GM18498 (cell line): Measurements from ENCODE around the gene PRKD1.
"Not testable (repeated sequence)": the region's sequence is repeated elsewhere in the genome, so short reads cannot be mapped to it uniquely, and the experiment has no call there.

Source experiments
- ATAC-seq: cut with Tn5 transposase; IDR thresholded peaks from one replicate; pipeline ENCODE4 v1.9.1; 2021; ENCODE audit warnings: mild to moderate bottlenecking, moderate library complexity; ENCODE audit not compliant: unreplicated experiment

Gene PRKD1

GRCh38 chr14:29800961-29801360 is 126.7 kb downstream of the PRKD1 start:
- ATAC-seq, result no peak

- ATAC-seq, result peak; percentile 94
Observed at GRCh38 chr14:29799464-29800095, 128.1 kb downstream of the PRKD1 start.

GRCh38 chr14:29798811-29799210 is 128.8 kb downstream of the PRKD1 start:
- ATAC-seq, result no peak

GRCh38 chr14:29798108-29798663 is 129.5 kb downstream of the PRKD1 start:
- ATAC-seq, result no peak

- no peak for ATAC-seq
Observed at GRCh38 chr14:29796853-29797252, 130.8 kb downstream of the PRKD1 start.

- ATAC-seq, result no peak
Observed at GRCh38 chr14:29789475-29789874, 138.2 kb downstream of the PRKD1 start.

- no peak for ATAC-seq
Observed at GRCh38 chr14:29788093-29788492, 139.6 kb downstream of the PRKD1 start.

GRCh38 chr14:29783556-29783955 is 144.1 kb downstream of the PRKD1 start:
- ATAC-seq, result no peak

GRCh38 chr14:29782041-29782440 is 145.6 kb downstream of the PRKD1 start:
- no peak for ATAC-seq

GRCh38 chr14:29777142-29777541 is 150.5 kb downstream of the PRKD1 start:
- ATAC-seq, result not testable (repeated sequence)

GRCh38 chr14:29773990-29774389 is 153.7 kb downstream of the PRKD1 start:
- ATAC-seq, result no peak

- ATAC-seq, result no peak
Observed at GRCh38 chr14:29763342-29763858, 164.2 kb downstream of the PRKD1 start.

- peak; percentile 94 for ATAC-seq
Observed at GRCh38 chr14:29759521-29760340, 167.9 kb downstream of the PRKD1 start.

- ATAC-seq, result no peak
Observed at GRCh38 chr14:29757711-29758233, 169.9 kb downstream of the PRKD1 start.

GRCh38 chr14:29757188-29757680 is 170.4 kb downstream of the PRKD1 start:
- ATAC-seq, result no peak

- ATAC-seq, result no peak
Observed at GRCh38 chr14:29756019-29756385, 171.6 kb downstream of the PRKD1 start.

- ATAC-seq, result no peak
Observed at GRCh38 chr14:29755311-29756018, 172.2 kb downstream of the PRKD1 start.

GRCh38 chr14:29754134-29754533 is 173.5 kb downstream of the PRKD1 start:
- ATAC-seq, result no peak

- no peak for ATAC-seq
Observed at GRCh38 chr14:29752221-29752923, 175.3 kb downstream of the PRKD1 start.

- ATAC-seq, result no peak
Observed at GRCh38 chr14:29749829-29750228, 177.8 kb downstream of the PRKD1 start.
